Astrocyte (in vitro differentiated cells and primary cell): Measurements from ENCODE around the gene TUB. TPM values are rescaled to one million over a fixed set of nuclear protein-coding genes. Genes with fewer than 3 reads are reported as not detected.
A peak's percentile ranks its signal among the peaks of the same experiment; 100 is the strongest.

Source experiments
- DNase-seq: peaks from one replicate; pipeline ENCODE4 v3.0.0-alpha.2; 2010; ENCODE audit warnings: low read depth
- FAIRE-seq: peaks from 2 replicates; lab custom pipeline; 2011; peaks lifted over from hg19 to GRCh38; lab: Jason Lieb, UNC
- H2AFZ ChIP-seq: 2 replicates; pipeline ENCODE4 v1.6.0; 2012; ENCODE audit warnings: low read depth, low read length, inconsistent platforms
- H3K27ac ChIP-seq: 2 replicates; pipeline ENCODE4 v1.5.1; 2011; ENCODE audit warnings: low read depth, low read length, inconsistent platforms
- H3K27me3 ChIP-seq: 2 replicates; pipeline ENCODE4 v1.6.0; 2011; ENCODE audit warnings: low read length, inconsistent platforms; ENCODE audit not compliant: insufficient read depth
- H3K36me3 ChIP-seq: 2 replicates; pipeline ENCODE4 v1.5.1; 2011; ENCODE audit warnings: low read length, inconsistent platforms; ENCODE audit not compliant: insufficient read depth
- H3K4me1 ChIP-seq: 2 replicates; pipeline ENCODE4 v1.5.1; 2011; ENCODE audit warnings: low read length, inconsistent platforms; ENCODE audit not compliant: insufficient read depth
- H3K4me2 ChIP-seq: 2 replicates; pipeline ENCODE4 v1.6.0; 2012; ENCODE audit warnings: low read length, inconsistent platforms
- H3K4me3 ChIP-seq: 2 replicates; pipeline ENCODE4 v1.5.1; 2011; ENCODE audit warnings: low read depth, mild to moderate bottlenecking, low read length, inconsistent platforms; ENCODE audit not compliant: insufficient read depth
- H3K79me2 ChIP-seq: 2 replicates; pipeline ENCODE4 v1.6.0; 2012; ENCODE audit warnings: mild to moderate bottlenecking, low read length, inconsistent platforms; ENCODE audit not compliant: insufficient read depth
- H3K9ac ChIP-seq: 2 replicates; pipeline ENCODE4 v1.6.0; 2012; ENCODE audit warnings: mild to moderate bottlenecking, low read length, inconsistent platforms
- H3K9me3 ChIP-seq: 2 replicates; pipeline ENCODE4 v1.5.1; 2012; ENCODE audit warnings: low read depth, mild to moderate bottlenecking, low read length, inconsistent platforms; ENCODE audit not compliant: insufficient read depth
- H4K20me1 ChIP-seq: 2 replicates; pipeline ENCODE4 v1.6.0; 2012; ENCODE audit warnings: low read length, inconsistent platforms; ENCODE audit not compliant: insufficient read depth
- H3K27ac Mint-ChIP-seq: one replicate; pipeline ENCODE4 v1.8.0; 2021; ENCODE audit warnings: mild to moderate bottlenecking, mixed read lengths; ENCODE audit not compliant: unreplicated experiment
- H3K27me3 Mint-ChIP-seq: one replicate; pipeline ENCODE4 v1.8.0; 2021; ENCODE audit warnings: low read depth, mixed read lengths; ENCODE audit not compliant: unreplicated experiment
- H3K36me3 Mint-ChIP-seq: one replicate; pipeline ENCODE4 v1.8.0; 2021; ENCODE audit warnings: low read depth, mixed read lengths; ENCODE audit not compliant: unreplicated experiment
- H3K4me1 Mint-ChIP-seq: one replicate; pipeline ENCODE4 v1.8.0; 2021; ENCODE audit warnings: low read depth, mixed read lengths; ENCODE audit not compliant: unreplicated experiment
- H3K4me3 Mint-ChIP-seq: one replicate; pipeline ENCODE4 v1.8.0; 2021; ENCODE audit warnings: mild to moderate bottlenecking, moderate library complexity, mixed read lengths; ENCODE audit not compliant: unreplicated experiment
- H3K9me3 Mint-ChIP-seq: one replicate; pipeline ENCODE4 v1.8.0; 2021; ENCODE audit warnings: mild to moderate bottlenecking, mixed read lengths; ENCODE audit not compliant: unreplicated experiment
- CTCF ChIP-seq: IDR thresholded peaks from 2 replicates; pipeline ENCODE4 v1.5.1; 2011; ENCODE audit warnings: low read depth, mild to moderate bottlenecking, inconsistent platforms, low read length, moderate library complexity; ENCODE audit not compliant: insufficient read depth
- EZH2 ChIP-seq: IDR thresholded peaks from 2 replicates; pipeline ENCODE4 v1.6.1; 2012; ENCODE audit warnings: mild to moderate bottlenecking, low read length, inconsistent platforms; ENCODE audit not compliant: insufficient read depth
- total RNA-seq: library from RNA; stranded (reverse); gene quantifications from 2 replicates; pipeline ENCODE4 v1.2.1, GENCODE V29; 2021

The TUB gene
- total RNA-seq, 1 donor from 2014 or later, result 5.7 TPM

GRCh38 chr11:8091721-8092120, 10.7 kb downstream of the TUB start:
- Histone ChIP-seq H3K4me3 (no peak overlapping the region), H3K4me1 (no peaks in the 10 kb centered on the region), H3K4me2 (no peak overlapping the region), H4K20me1 (peaks cover 35% of the 10 kb centered on the region), H3K27ac (no peak overlapping the region), H3K79me2 (no peaks in the 10 kb centered on the region), H3K9ac (no peak overlapping the region), H3K9me3 (no peaks in the 10 kb centered on the region), H3K36me3 (no peaks in the 10 kb centered on the region), H3K27me3 (no peaks in the 10 kb centered on the region), H2AFZ (no peak overlapping the region)
- Mint-ChIP-seq H3K9me3 (no peaks in the 10 kb centered on the region), H3K36me3 (peaks cover 19% of the 10 kb centered on the region), H3K27me3 (peaks cover 17% of the 10 kb centered on the region), H3K4me3 (peak overlapping the region; percentile 54), H3K27ac (no peak overlapping the region), H3K4me1 (peaks cover 6% of the 10 kb centered on the region)
- DNase-seq (no peak), FAIRE-seq (no peak)
- TF ChIP-seq EZH2 (no peak), CTCF (no peak)

GRCh38 chr11:8092587-8093424, 11.8 kb downstream of the TUB start:
- no peak overlapping the region for H3K27ac Mint-ChIP-seq
- H3K79me2 ChIP-seq, result no peaks in the 10 kb centered on the region
- H3K4me1 ChIP-seq, result peaks cover under 1% of the 10 kb centered on the region
- no peak overlapping the region for H3K27ac ChIP-seq
- H3K36me3 Mint-ChIP-seq, result peaks cover 19% of the 10 kb centered on the region
- no peaks in the 10 kb centered on the region for H3K9me3 ChIP-seq
- no peaks in the 10 kb centered on the region for H3K9me3 Mint-ChIP-seq
- no peak overlapping the region for H3K4me3 ChIP-seq
- no peak overlapping the region for H3K9ac ChIP-seq
- DNase-seq (peak; percentile 41), FAIRE-seq (no peak)
- peaks cover 10% of the 10 kb centered on the region for H3K27me3 Mint-ChIP-seq
- peaks cover 24% of the 10 kb centered on the region for H4K20me1 ChIP-seq
- no peaks in the 10 kb centered on the region for H3K27me3 ChIP-seq
- no peaks in the 10 kb centered on the region for H3K36me3 ChIP-seq
- no peak for TF ChIP-seq EZH2
- peak; percentile 70 for TF ChIP-seq CTCF
- peak overlapping the region; percentile 30 for H2AFZ ChIP-seq
- no peak overlapping the region for H3K4me3 Mint-ChIP-seq
- H3K4me2 ChIP-seq, result no peak overlapping the region
- H3K4me1 Mint-ChIP-seq, result peaks cover 6% of the 10 kb centered on the region
